ENCODE measurements around the gene MBTPS1. TPM values are rescaled to one million over a fixed set of nuclear protein-coding genes. Genes with fewer than 3 reads are reported as not detected.

Gene MBTPS1
- total RNA-seq (2014; rRNA removed; shearing (Covaris generic)): 56.3 and 77.9 TPM in 2 replicates

DNA sequence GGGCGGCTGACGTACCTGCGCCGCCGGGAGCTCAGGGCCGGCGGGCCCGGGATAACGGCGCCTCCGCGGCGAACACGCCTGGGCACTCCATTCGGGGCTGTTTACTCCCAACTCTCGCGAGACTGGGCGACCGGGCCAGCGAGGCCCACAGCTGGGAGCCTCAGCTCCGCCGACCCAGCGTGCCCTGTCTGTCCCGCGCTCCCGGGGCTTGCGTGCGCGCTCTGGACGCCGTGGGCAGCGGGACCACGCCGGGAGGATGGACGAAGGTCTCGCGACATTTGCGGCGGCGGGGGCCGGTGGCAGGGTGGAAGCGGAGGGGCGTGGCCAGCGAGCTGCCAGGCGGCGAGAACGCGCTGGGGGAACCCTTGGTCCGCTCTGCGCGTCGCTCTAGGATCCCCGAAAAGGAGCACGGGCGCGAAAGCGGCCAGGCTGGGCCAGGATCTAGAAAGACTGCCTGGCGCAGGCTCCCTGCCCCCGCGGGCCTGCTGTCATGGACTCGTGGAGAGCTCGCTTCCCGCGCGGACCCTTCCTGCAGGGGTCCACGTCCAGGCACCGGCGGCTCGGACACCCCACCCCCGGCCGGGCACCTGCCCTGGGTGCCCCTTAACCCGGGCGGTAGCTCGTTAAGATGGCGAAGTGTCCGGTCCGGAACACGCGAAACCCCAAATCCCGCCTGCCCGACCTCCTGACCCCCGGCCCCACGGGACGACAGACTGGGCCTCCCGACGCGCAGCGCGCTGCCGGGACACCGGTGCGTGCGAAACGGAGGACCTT, at the start of gene MBTPS1:
Gene MBTPS1, minus strand, starts transcription at position 223 of the 774 bp plus-strand sequence. CDS start 15,159 bp downstream, outside the sequence.
- DNase-seq (ENCODE audit: low spot score): peak; percentile 98

DNA sequence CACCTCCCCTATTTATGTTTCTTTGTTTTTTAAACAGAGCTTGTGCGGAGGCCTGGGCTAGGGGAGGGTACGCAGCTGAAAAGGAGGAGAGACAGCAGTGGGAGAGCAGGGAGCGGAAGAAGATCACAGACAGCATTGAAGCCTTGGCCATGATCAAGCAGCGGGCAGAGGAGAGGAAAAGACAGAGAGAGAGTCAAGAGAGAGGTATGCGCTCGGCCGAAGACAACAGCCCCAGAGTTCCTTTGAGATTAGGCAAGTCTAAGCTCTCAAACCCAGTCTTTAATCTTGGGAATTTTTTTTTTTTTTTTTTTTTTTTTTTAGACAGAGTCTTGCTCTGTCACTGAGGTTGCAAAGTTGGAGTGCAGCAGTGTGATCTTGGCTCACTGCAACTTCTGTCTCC, 49.0 kb upstream of the MBTPS1 start:
- DNase-seq (ENCODE audit: low spot score): no peak

DNA sequence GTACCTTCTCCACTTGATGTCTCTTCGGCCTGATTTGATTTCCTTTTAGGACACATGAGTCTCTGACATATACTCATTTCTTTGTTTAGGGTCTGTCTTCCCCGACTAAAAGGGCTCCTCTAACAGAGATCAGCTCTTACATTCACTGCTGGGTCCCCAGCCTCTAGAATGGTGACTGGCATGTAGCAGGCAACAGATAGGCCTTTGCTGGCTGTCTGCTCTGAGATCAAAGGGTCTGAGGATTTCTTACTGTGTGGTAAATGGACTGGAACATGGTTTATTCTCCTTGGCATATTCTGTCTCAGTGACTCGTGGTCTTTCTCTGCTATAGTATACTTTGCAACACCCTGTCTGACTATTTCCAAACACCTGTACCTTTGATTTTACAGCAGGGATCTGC, 45.1 kb upstream of the MBTPS1 start:
- DNase-seq (ENCODE audit: low spot score): no peak

DNA sequence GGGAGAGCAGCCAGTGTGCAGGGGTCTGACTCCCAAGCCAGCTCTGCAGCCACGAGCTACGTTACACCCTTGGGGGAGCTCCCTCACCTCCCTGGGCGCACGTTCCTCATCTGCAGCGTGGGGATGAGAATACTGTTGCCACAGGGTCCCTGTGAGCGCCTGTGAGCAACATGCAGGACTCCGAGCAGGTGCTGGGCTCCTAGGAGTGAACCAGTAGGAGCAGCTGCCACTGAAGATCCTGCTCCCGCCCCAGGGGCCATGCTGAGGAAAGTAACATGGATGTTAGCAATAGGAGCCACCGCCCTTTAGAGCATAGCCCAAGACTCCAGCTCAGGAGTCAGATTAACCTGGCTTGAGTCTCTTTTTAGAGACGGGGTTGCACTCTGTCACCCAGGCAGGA, 44.3 kb upstream of the MBTPS1 start:
- DNase-seq (ENCODE audit: low spot score): no peak

DNA sequence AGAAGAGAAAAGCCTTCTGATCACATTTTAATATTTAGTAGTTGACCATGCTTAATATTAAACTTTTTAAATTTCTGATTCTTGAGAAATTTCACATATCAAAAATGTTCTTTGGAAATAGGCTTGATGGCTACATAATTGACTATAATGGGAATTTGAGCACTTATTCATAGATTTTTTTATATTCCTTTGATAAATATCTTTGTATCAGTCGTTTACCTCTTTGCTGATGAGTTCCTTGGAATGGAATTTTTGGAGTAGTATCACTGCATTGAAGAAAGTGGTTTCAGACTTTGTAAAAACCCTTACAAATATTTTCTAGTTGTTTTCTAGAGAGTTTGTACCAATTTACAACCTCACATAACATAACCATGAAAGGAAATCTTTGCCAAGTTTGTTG, 43.1 kb upstream of the MBTPS1 start:
- no peak for DNase-seq (ENCODE audit: low spot score)

DNA sequence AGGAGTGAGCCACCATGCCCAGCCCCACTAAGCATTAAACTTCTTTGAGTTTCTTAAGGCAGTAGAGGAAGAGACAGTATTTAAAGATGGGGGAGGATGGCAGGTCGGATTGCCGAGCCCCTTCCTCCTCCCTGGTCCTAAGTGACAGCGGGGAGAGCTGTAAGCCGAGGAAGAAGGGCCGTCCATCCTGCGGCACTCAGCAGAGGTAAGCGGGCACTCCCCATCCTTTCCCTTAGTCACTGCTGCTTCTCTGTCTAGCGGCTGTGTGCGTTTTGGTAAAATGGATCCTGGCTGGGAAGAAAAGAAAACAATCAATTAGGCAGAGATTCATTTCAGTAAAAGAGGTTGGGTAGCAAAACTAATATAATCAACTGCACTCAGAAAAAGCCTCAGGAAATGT, 42.3 kb upstream of the MBTPS1 start:
- no peak for DNase-seq (ENCODE audit: low spot score)

DNA sequence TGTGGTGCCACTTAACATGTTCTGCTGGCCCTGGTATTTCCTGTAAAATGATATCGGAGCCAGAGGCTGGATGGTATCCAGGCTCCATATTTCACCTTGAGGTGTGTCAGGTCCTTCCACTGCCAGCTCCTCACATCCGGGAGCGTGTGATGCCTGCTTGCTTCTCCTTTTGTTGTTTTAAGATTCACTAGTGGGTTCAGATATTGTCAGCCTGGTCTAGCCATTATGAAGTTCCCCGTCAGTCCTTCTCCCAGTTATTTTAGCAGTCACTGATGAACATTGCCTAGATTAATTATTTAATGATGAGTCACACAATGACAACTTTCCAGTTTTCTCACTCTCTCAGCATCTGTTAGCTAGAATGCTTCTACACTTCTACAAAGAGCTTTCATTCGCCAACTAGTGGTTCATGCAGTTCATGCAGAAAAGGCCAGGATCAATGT, 39.6 kb upstream of the MBTPS1 start:
- no peak for DNase-seq (ENCODE audit: low spot score)

DNA sequence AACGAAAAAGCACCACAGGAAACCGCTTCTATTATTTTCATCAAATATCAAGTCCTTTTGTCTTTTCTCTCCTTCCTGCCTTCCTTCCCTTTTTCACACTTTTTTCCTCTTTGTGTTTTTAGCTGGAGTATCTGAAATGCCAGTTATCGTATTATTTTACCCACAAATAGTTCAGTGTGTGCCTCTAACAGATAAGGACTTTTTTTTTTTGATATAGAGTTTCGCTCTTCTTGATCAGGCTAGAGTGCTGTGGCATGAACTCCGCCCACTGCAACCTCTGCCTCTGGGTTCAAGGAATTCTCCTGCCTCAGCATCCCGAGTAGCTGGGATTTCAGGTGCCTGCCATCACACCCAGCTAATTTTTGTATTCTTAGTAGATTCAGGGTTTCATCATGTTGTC, 39.0 kb upstream of the MBTPS1 start:
- no peak for DNase-seq (ENCODE audit: low spot score)

DNA sequence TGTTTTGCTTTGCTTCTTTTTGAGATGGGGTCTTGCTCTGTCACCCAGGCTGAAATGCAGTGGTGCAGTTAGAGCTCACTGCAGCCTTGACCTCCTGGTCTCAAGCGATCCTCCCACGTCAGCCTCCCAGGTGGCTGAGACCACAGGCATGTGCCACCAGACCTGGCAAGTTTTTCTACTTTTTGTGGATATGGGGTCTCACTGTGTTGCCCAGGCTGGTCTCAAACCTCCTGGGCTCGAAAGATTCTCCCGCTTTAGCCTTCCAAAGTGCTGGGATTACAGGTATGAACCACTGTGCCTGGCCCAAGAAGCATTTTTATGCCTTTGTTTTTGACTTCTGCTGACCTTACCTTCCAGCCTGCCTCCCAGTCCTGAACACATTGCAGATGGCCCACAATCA, 38.5 kb upstream of the MBTPS1 start:
- DNase-seq (ENCODE audit: low spot score): no peak

DNA sequence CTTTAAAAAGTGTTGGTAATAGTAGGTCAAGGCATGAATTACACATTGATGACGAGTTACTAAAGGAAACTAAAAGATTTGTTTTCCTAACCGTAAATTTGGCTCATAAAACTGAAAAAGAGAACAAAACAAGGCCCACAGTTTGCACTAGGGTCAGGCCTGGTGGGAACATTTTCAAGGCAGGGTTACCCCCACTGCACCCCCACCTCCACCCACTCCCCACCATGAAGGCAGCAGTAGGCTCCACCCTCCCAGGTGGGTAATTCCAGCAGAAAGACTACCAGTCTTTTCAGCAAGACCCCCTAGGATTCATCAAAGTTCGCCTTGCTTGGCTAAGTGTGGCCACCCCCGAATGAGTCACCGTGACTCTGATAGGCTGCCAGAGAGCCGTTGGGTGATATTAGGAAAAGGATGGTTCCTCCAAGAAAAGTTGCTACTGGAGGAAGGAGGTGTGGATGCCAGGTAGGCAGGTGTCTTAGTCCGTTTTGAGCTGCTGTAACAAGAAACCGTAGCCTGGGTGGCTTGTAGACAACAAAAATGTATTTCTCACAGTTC, 37.0 kb upstream of the MBTPS1 start:
- no peak for DNase-seq (ENCODE audit: low spot score)

DNA sequence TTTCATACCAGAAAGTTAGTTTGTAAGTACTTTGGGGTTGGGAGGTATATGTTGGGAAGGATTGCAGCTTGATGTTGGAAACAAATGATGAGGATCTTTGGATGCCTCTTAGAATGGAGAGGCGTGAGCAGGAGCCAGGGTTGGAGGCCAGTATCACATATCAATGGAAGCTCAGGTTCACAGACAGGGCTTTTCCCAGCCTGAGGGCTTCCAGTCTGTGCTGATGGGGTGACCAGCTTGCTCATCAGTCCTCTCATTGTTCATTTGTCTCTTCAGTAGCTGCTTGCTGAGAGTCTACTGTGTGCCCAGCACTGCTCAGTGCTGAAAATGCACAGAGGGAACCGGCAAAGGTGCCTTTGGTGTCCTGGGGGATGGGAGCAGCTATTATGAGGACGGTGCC, 34.2 kb upstream of the MBTPS1 start:
- no peak for DNase-seq (ENCODE audit: low spot score)

DNA sequence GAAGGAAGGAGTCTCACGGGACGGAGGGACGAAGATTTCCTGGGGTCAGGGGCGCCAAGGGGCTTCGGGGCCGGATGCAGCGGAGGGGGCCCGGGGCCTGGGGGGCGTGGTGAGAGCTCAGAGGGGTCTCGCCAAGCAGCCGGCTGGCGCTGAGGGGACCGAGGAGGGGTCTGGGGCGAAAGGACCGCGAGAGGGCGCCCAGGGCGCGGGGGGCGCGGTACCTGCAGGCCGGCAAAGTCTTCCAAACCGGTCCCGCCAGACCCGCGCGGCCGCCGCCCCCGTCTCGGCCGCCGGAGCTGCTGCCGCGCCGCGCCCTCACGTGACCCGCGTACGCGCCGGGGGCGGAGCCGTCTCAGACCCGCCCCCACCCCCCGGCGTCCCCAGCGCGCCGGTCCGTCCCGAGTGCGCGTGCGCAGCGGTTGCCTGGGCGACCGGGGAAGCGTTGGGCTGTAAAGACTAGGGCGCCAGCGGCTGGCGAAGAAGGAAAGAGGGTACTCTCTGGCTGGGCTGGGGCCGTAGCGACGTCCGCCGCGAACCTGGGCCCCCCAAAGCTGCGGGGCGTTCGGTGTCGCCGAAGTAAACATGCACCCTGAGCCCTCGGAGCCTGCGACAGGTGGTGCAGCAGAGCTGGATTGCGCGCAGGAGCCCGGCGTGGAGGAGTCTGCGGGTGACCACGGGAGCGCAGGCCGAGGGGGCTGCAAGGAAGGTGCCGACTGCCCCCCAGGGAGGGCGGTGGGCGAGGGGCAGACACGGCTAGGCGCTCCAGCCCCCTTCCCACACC, 28.3 kb upstream of the MBTPS1 start, which contains the start of the genes DNAAF1 and HSDL1:
Gene DNAAF1, plus strand, starts transcription at position 450 of the 781 bp plus-strand sequence. Its CDS starts 133 bp downstream, at position 583.
Gene HSDL1, minus strand, starts transcription at position 319 of the 781 bp plus-strand sequence. CDS start 13,856 bp downstream, outside the sequence.
- DNase-seq (ENCODE audit: low spot score): peak; percentile 78

DNA sequence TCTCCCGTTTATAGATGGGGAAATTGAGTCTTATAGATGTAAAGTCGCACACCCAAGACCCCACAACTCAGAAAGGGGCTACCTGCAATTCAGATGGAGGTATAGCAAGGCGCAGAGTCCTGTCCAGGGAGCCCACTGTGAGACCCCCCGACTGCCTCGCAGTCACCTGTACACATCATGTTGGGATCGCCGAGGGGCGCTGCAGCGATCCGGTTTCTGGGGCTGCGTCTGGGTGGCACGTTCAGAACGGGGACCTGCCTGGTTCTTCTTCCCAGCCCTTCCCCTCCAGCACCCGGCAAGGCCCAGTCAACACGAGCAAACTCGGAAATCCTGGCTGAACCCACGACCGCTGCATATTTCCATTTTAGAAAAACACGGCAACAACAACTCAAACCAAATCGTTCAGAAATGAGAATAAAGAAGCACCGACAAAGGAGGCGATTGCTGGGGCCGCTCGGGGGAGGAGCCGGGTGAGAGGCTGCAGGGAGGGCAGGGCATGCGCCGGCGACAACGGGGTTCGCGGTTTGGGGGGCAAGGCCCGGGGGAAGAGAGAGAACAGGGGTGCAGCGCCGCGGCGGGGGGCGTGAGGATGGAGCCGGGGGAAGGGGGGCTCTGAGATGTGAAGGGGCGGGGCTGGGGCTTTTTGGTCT, 27.6 kb upstream of the MBTPS1 start:
- no peak for DNase-seq (ENCODE audit: low spot score)

DNA sequence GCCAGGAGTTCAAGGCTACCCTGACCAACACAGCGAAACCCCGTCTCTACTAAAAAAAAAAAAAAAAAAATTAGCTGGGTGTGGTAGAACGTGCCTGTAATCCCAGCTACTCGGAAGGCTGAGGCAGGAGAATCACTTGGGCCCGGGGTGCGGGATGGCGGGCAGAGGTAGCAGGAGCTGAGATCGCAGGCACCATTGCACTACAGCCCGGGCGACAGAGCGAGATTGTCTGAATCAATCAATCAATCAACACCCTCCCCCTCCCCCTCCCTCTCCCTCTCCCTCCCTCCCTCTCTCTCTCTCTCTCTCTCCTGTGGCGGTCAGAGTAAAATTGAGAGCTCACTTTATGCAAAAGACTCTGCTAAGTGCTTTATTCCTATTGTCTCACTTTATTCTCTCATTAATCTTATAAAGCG, 27.1 kb upstream of the MBTPS1 start:
- no peak for DNase-seq (ENCODE audit: low spot score)

DNA sequence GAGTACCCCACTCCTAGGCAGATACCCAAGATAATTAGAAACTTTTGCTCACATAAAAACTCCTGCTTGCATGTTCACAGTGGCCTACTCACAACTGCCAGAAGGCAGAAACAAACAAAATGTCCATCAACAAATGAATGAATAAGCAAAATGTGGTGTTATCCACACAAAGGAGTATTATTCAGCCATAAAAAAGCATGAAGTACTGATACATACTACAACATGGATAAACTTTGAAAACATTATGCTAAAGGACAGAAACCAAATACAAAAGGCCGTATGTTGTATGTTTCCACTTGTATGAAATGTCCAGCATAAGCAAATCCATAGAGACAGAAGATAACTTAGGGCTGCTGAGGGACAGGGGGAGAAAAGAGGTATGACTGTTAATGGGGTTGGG, 26.3 kb upstream of the MBTPS1 start:
- no peak for DNase-seq (ENCODE audit: low spot score)

DNA sequence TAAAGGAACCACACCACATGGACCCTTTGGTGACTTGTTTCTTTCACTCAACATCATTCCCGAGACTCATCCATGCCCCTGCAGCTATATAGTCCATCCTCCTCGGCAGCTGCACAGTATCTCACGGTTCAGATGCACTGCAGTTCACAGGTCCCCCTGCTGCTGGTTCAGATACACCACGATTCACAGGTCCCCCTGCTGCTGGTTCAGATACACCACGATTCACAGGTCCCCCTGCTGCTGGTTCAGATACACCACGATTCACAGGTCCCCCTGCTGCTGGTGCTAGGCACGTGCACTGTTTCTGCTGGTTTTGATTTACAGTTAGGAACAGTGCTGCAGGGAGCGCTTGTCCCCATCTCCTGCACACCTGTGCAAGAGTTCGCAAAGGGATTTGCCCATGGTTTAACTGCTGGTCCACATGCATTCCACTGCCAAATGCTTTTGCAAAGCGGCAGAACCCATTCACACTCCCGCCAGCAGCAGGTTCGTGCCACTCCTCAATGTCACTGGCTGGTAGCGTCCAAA, 24.5 kb upstream of the MBTPS1 start:
- no peak for DNase-seq (ENCODE audit: low spot score)

DNA sequence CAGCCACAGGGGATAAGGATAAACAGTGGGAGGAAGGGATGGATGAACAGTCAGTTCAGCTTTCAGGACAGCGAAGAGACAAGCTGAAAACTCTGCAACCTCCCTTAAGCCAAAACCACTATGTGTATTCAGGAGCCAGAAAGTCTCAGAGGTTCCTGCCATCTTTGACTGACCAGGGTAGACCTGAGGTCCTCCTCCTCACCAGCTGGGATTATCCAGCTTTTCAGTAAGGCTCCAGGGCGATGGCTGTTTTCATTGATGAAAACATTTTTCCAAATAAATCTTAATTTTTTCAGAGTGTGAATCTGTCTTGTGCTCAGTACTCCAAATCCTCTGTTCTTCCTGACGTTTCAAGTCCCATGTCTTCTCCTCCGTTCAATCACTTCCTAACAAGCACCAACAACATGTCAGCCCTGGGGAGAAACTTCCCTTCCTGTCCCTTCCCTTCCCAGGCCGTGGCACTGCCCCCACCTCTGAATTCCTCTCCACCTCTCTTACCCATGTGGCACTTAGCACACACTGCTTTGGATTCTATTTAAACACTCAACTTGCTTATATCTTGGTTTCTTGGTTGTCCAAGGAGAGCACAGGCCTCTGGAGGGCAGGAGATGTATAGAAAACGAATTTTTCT, 23.0 kb upstream of the MBTPS1 start:
- no peak for DNase-seq (ENCODE audit: low spot score)

DNA sequence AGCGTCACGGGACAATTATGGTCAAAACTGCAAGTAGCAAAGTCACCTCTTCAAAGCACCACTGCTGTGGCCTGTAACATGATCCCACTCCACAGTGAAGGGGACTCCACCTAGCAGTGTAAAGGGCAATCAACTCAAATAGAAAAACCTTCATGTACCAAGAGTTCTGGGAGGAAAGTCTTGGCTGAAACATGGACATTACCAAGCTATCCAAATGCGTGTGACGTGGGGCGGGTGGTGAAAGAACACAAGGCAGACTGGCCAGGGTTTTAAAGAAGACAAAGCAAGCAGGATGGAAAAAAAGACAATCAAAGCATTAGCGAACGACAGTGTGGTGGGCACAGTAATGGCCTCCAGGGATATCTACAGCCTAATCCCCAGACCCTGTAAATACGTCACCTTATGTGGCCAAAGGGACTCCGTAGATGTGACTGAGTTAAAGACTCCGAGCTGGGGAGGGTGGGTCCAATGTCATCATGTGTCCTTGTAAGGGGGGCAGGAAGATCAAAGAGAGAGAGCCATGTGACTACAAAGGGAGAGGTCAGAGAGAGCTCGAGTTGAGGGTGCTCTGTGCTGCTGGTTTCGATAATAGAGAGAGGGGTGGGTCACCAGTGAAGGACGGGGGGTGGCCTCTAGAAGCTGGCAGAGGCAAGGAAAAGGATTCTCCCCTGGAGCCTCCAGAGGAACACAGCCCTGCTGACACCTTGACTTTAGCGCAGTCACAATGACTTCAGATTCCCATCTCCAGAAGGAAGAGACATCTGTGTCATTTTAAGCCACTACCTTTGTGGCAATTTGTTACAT, 22.3 kb upstream of the MBTPS1 start:
- peak; percentile 94 for DNase-seq (ENCODE audit: low spot score)

DNA sequence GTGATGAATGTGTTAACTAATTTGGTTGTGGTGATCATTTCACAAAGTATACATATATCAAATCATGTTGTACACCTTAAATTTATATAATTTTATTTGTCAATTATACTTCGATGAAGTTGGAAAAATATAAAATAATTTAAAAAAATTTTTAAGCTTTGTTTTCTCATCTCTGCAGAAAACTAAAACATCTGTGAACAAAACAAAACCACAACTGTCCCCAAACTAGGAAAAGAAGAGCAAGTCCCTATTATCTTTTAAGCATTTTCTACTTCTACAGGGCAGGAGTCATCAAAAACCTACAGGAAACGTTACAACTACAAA, 21.7 kb upstream of the MBTPS1 start:
- no peak for DNase-seq (ENCODE audit: low spot score)

DNA sequence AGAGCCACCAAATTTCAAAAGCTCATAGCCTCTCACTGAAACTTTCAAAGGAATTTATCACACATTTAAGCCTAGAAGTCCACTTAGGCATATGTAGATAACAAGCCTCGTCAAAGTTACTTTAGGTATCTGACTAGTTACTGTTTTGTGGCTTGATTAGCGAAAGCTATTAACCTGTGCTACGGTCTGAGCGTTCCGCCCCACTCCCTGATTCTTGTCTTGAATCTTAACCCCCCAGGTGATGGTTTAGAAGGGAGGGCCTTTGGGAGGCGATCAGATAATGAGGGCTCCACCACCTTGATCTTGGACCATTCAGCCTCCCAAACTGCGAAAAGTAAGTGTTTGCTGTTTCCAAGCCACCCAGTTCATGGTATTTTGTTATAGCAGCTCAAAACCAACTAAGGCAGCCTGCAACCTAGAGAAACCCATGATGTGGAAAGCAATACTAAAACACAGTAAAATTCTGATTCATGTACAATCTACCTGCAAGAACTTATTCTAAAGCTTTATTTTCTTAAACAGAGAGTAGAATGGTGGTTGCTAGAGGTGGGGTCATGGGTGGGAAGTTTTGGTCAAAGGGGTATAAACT, 21.1 kb upstream of the MBTPS1 start:
- no peak for DNase-seq (ENCODE audit: low spot score)

Measured in H4 (cell line).